Measurements from ENCODE around the gene DMRT3. TPM values are rescaled to one million over a fixed set of nuclear protein-coding genes. Genes with fewer than 3 reads are reported as not detected.

DMRT3 gene
- total RNA-seq, 6 experiments from 2014 or later, result not detected

DNA sequence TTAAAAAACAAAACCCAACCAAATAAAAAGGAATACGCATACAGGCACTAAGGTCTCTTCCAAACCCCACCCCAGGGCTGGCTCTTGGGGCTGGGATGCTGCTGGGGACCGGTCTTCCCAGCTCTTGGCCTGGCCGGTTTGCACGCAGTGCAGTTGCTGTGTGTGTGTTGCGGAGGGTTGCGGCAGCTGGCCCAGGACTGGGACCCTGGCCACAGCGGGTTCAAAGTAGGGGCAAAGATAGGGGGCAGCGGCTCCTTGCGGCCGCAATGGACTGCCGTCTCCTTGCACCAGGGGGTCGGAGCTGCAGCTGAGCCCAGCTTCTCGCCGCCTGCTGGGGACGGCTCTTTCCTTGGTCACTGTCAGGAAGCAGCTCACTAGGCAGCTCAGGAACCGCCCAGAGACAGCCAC lies 5.0 kb downstream of the DMRT3 start:
- Mint-ChIP-seq H3K27me3 (ENCODE audit: insufficient read depth) (peaks cover 55% of the 10 kb centered on the region), H3K36me3 (ENCODE audit: low read depth) (no peaks in the 10 kb centered on the region), H3K27ac (no peak overlapping the region), H3K9me3 (no peaks in the 10 kb centered on the region), H3K4me3 (no peak overlapping the region), H3K4me1 (ENCODE audit: low read depth) (no peaks in the 10 kb centered on the region)
- no peak for DNase-seq
- TF ChIP-seq, protein P1, sequence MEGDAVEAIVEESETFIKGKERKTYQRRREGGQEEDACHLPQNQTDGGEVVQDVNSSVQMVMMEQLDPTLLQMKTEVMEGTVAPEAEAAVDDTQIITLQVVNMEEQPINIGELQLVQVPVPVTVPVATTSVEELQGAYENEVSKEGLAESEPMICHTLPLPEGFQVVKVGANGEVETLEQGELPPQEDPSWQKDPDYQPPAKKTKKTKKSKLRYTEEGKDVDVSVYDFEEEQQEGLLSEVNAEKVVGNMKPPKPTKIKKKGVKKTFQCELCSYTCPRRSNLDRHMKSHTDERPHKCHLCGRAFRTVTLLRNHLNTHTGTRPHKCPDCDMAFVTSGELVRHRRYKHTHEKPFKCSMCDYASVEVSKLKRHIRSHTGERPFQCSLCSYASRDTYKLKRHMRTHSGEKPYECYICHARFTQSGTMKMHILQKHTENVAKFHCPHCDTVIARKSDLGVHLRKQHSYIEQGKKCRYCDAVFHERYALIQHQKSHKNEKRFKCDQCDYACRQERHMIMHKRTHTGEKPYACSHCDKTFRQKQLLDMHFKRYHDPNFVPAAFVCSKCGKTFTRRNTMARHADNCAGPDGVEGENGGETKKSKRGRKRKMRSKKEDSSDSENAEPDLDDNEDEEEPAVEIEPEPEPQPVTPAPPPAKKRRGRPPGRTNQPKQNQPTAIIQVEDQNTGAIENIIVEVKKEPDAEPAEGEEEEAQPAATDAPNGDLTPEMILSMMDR (IDR thresholded peaks at IDR 0.05), result no peak

DNA sequence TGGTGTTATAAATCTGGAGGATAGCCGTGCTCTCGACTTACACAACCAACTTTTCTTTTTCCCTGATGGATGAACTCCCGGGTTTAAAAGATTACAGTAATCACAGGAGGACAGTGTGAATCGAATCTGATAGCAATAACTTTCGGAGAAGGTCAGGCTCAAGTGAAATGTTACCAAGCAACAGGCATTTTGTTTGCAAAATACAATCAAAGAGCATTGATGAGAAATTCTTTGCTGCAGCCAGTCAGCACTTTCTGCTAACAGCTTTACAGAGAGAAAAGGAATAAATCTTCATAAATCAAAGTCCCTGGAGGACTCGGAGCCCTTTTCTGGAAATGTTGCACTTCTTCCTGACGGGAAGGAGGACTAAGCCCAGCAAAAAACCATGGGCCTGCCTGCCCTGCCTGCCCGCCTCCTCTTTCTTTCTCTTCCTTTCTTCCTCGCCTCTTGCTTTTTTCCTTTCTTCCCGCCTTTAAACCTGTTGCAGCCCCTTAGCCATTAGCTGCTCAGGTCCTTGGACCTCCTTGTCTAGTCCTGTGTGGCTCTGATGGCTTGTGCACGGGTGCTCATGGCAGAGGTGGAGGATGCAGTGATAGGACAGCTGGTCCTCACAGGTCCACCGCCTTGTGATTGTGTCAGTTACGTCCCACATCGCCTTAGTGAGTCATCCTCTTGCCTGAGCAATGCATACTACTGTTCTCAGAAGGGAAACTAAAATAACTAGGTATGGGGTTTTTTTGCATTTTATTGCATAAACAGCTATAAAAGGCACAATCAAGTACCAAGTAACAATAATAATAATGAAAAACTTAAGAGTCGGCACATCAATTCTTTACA lies 6.2 kb downstream of the DMRT3 start:
- H3K9me3 Mint-ChIP-seq, result no peaks in the 10 kb centered on the region
- DNase-seq, result no peak
- H3K27me3 Mint-ChIP-seq (ENCODE audit: insufficient read depth), result peaks cover 56% of the 10 kb centered on the region
- TF ChIP-seq, protein P1 (IDR thresholded peaks at IDR 0.05), result no peak
- H3K4me3 Mint-ChIP-seq, result no peak overlapping the region
- H3K4me1 Mint-ChIP-seq (ENCODE audit: low read depth), result no peaks in the 10 kb centered on the region
- H3K36me3 Mint-ChIP-seq (ENCODE audit: low read depth), result no peaks in the 10 kb centered on the region
- no peak overlapping the region for H3K27ac Mint-ChIP-seq

DNA sequence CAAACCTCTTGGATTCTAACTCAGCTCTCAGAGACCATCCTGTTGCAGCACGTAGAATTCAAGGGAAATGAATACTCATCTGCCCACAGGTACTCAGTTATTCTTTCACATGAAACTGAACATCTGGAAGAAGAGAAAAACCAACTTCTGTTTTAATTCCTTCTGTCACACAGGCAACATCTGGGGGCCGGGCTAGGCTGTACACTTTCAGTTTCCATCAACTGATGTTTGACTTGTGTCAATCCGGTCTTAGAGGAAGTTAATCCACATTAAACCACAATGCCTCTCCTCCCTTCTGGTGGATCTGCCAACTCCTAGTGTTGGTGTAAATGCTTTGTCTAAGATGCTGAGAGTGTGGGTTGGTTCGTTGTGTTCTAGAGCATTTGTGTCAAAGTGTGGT lies 17.6 kb downstream of the DMRT3 start:
- no peak for DNase-seq
- no peak overlapping the region for H3K4me3 Mint-ChIP-seq
- H3K27ac Mint-ChIP-seq, result no peak overlapping the region
- H3K9me3 Mint-ChIP-seq, result no peaks in the 10 kb centered on the region
- H3K4me1 Mint-ChIP-seq (ENCODE audit: low read depth), result peaks cover 21% of the 10 kb centered on the region
- TF ChIP-seq, protein P1 (IDR thresholded peaks at IDR 0.05), result no peak
- no peaks in the 10 kb centered on the region for H3K36me3 Mint-ChIP-seq (ENCODE audit: low read depth)
- peaks cover 25% of the 10 kb centered on the region for H3K27me3 Mint-ChIP-seq (ENCODE audit: insufficient read depth)

DNA sequence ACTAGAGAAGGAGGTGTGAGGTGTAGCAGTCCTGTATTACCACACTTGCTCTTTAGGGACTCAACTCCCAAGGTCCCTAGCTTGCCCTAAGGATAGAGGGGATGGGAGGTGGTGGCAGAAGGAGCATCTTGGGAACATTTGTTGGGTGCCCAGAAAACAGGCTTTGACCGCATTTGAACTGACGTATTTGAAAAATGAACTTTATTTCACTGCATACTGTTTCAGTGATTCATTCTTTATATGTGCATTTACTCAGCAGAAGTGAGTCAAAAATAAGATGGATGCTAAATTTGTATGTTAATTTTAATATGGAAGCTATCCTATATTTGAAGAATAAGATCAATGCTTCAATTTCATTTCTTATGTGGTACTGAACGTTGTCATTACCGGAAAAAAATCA lies 18.7 kb downstream of the DMRT3 start:
- Mint-ChIP-seq H3K27ac (peak overlapping the region; percentile 33; the same call in 1 of the 2 replicates), H3K27me3 (ENCODE audit: insufficient read depth) (peaks cover 18% of the 10 kb centered on the region), H3K4me1 (ENCODE audit: low read depth) (peaks cover 21% of the 10 kb centered on the region), H3K36me3 (ENCODE audit: low read depth) (no peaks in the 10 kb centered on the region), H3K9me3 (no peaks in the 10 kb centered on the region), H3K4me3 (peak overlapping the region; percentile 13; the same call in 1 of the 2 replicates)
- TF ChIP-seq, protein P1 (IDR thresholded peaks at IDR 0.05), result no peak
- no peak for DNase-seq

DNA sequence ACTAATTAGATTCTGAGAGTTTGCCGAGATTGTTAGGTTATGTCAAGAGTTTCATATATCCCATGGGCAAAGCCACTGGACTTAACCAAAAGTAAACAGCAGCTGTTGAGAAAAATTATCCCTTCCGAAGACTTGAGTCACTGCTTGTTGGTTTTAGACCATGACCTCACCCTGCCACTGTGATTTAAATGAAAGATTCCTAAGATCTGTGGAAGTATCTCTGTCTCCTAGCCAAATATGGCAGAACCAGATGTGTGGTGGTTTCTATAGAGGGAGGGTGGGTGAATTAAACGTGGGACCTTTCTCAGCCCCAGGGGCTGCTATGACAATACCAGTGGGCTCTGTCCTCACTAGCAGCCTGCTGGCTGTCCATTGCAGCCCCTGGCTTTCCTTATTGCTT lies 19.3 kb downstream of the DMRT3 start:
- no peaks in the 10 kb centered on the region for H3K36me3 Mint-ChIP-seq (ENCODE audit: low read depth)
- peak overlapping the region; percentile 33; the same call in 1 of the 2 replicates for H3K27ac Mint-ChIP-seq
- DNase-seq, result peak; percentile 65
- H3K27me3 Mint-ChIP-seq (ENCODE audit: insufficient read depth), result peaks cover 12% of the 10 kb centered on the region
- H3K4me3 Mint-ChIP-seq, result peak overlapping the region; percentile 13; the same call in 1 of the 2 replicates
- TF ChIP-seq, protein P1 (IDR thresholded peaks at IDR 0.05), result no peak
- peaks cover 21% of the 10 kb centered on the region for H3K4me1 Mint-ChIP-seq (ENCODE audit: low read depth)
- no peaks in the 10 kb centered on the region for H3K9me3 Mint-ChIP-seq

Data from HFFc6 (cell line).